Immature natural killer cell (primary cell): ENCODE data around the gene MYOD1. TPM values are rescaled to one million over a fixed set of nuclear protein-coding genes. Genes with fewer than 3 reads are reported as not detected.

ENCODE experiments used
- DNase-seq, 3 donors: peaks; one replicate each; pipeline ENCODE4 v3.0.0; 2022; ENCODE audit warnings: mixed read lengths in 1 of 3
- H3K27ac Mint-ChIP-seq, 6 donors: one replicate each; pipeline ENCODE4 v1.8.0; 2020; ENCODE audit warnings: mixed read lengths in 6 of 6, mild to moderate bottlenecking in 5 of 6, inconsistent platforms in 4 of 6, moderate library complexity in 3 of 6
- H3K27me3 Mint-ChIP-seq, 3 donors: one replicate each; pipeline ENCODE4 v1.8.0; 2020 to 2021; ENCODE audit warnings: low read depth in 3 of 3, mild to moderate bottlenecking in 3 of 3, mixed read lengths in 3 of 3, moderate library complexity in 3 of 3, inconsistent platforms in 1 of 3
- H3K36me3 Mint-ChIP-seq, 3 donors: one replicate each; pipeline ENCODE4 v1.8.0; 2020; ENCODE audit warnings: mixed read lengths in 3 of 3, inconsistent platforms in 2 of 3, mild to moderate bottlenecking in 2 of 3
- H3K4me1 Mint-ChIP-seq, 2 donors: one replicate each; pipeline ENCODE4 v1.8.0; 2020; ENCODE audit warnings: inconsistent platforms in 2 of 2, mild to moderate bottlenecking in 2 of 2, mixed read lengths in 2 of 2, moderate library complexity in 1 of 2
- H3K4me3 Mint-ChIP-seq, 5 donors: one replicate each; pipeline ENCODE4 v1.8.0; 2020; ENCODE audit warnings: mild to moderate bottlenecking in 5 of 5, mixed read lengths in 5 of 5, inconsistent platforms in 3 of 5, moderate library complexity in 3 of 5
- H3K9me3 Mint-ChIP-seq, 6 donors: one replicate each; pipeline ENCODE4 v1.8.0; 2020; ENCODE audit warnings: mild to moderate bottlenecking in 6 of 6, mixed read lengths in 6 of 6, inconsistent platforms in 4 of 6, moderate library complexity in 3 of 6
- polyA plus RNA-seq, 3 donors: library from polyadenylated mRNA; unstranded; fragments of 300-500 nt; fragmentation: Illumina TruSeq; gene quantifications; one replicate each; pipeline ENCODE4 v1.2.3, GENCODE V29; 2021

Gene MYOD1
- polyA plus RNA-seq, 3 donors from 2014 or later, result not detected

DNA sequence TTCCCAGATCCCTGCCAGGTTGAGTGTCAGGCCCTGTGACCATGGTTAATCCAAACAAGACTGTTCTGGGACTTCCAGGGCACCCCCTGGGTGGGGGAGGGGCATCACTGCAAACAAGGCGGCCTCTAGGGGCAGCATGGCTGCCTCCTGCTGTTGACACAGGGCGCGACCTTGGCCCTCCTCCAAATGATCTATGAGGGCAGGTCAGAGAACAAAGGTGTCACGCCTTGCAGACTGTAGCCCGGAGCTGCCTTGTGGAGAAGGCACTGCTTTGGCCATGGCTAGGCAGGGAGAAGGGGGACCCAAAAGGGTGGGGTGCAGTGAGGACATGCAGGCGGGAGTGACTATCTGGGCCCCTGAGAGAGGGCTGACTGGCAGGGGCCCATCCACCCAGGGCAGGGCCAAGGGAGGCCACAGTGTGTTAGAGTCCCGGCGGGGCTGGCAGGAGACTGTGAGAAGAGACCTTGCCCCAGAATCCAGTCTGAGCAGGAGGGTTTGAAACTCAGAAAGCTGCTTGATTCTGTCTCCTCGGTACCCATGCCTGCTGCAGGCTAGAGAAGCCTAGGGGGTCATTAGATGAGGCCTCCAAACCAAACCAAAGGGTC lies 50.8 kb downstream of the MYOD1 start:
- DNase-seq, result no peak
- Mint-ChIP-seq H3K27ac (peak overlapping the region in 1 of 6 donors; percentile 7), H3K36me3 (no peaks in the 10 kb centered on the region), H3K27me3 (peaks cover 0 to 3% (median 0%) of the 10 kb centered on the region in 3 donors), H3K4me3 (no peak overlapping the region), H3K9me3 (no peaks in the 10 kb centered on the region), H3K4me1 (no peaks in the 10 kb centered on the region)

DNA sequence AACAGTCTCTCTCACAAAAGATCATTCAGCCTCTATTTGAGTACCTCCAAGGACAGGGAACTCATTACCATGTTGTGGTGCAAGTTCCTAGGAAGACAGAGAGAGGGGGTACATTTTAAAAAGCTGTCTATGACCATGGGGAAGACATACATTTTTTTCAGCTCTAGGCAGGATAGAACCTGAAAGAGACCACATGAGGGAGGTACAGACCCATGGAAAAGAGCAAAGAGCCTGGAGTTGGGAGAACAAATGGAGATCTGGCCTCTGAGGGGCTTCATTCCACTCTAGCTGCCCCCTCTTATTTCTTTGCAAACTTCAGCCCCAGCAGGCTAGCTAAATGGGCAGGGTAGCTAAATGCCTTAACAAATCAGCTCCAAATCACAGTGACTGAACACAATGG lies 51.5 kb downstream of the MYOD1 start:
- Mint-ChIP-seq H3K4me3 (no peak overlapping the region), H3K27me3 (peaks cover 0 to 3% (median 0%) of the 10 kb centered on the region in 3 donors), H3K9me3 (no peaks in the 10 kb centered on the region), H3K27ac (no peak overlapping the region), H3K4me1 (no peaks in the 10 kb centered on the region), H3K36me3 (no peaks in the 10 kb centered on the region)
- DNase-seq, result no peak

DNA sequence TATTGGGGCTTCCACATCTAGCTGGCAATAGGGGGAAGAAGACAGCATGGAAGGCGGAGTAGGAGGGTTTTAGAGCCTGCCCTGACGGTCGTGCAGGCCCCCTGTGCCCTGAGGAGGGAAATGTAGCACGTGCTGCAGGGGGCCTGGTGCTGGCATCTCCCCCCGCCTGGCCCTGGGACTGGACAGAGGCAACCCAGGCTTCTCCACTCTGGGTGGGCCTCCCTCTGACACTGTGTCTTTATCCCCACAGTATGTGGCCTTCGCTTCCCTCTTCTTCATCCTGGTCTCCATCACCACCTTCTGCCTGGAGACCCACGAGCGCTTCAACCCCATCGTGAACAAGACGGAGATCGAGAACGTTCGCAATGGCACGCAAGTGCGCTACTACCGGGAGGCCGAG lies 52.0 kb downstream of the MYOD1 start:
- Mint-ChIP-seq H3K27ac (no peak overlapping the region), H3K36me3 (no peaks in the 10 kb centered on the region), H3K4me1 (no peaks in the 10 kb centered on the region), H3K27me3 (peaks cover 0 to 3% (median 0%) of the 10 kb centered on the region in 3 donors), H3K4me3 (no peak overlapping the region), H3K9me3 (no peaks in the 10 kb centered on the region)
- no peak for DNase-seq

Other genes with a start within 250 kb of the MYOD1 start
- not detected for gene ABCC8, start 242.7 kb upstream of the MYOD1 start, polyA plus RNA-seq
- not detected for gene USH1C, start 175.2 kb upstream of the MYOD1 start, polyA plus RNA-seq
- gene OTOG, start 172.3 kb upstream of the MYOD1 start, polyA plus RNA-seq, result not detected
- gene KCNC1, start 15.2 kb downstream of the MYOD1 start, polyA plus RNA-seq, result under 1 TPM in 1 of 3 donors, not detected in 2; 0.11 TPM